ENCODE measurements around the gene LCTL.
A peak's percentile ranks its signal among the peaks of the same experiment; 100 is the strongest.

LCTL gene

DNA sequence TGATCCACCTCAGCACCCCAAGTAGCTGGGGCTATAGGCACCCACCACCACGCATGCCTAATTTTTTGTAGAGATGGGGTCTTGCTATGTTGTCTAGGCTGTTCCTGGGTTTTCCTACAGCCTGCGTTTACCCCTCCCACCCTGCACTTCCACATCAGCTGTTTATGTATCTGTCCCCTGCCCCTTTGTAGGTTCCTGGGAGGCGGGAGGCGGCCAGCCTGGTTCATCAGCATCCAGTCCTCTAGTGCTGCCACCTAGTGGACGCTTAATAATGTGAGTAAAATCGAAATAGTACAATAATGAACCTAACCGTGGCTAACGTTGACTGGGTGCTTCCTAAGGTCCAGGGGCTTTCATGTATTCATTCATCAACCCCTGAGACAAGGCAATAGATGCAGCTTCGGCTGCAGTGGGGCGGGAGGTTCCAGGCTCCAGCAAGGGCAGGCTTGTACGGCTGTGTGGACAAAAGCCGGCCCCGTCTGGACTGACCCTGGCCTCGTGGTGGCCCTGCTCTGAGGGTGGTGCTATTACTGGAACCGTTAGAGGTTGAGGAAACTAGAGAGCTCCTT is 1.2 kb upstream of the LCTL start:
- DNase-seq (ENCODE audit: extremely low read depth in 1 of 2, low read depth in 1 of 2), result peak; percentile 5 to 8

DNA sequence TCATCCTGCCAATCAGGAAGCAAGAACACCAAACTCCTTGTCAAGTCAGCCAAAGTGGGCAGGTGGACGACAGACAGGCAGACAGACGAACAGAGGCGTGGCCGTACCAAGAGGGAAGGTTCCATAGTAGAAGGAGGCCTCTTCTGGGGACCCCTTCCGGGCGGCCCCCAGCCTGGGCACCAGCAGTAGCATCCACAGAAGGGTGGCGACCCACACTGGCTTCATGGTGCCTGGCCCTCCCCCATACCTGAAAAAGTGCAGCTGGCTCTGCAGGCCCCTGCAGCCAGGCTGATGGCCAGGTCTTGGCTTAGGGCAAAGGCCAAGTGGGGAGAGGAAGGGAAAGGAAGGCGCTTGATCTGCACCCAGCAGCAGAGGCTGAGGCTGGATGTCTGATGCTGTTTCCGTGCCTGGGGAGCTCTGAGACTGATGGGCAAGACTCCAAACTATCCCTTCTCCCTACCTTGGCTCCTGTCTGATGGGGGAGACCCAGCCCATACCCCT is 607 bp downstream of the LCTL start:
- DNase-seq (ENCODE audit: extremely low read depth in 1 of 2, low read depth in 1 of 2), result no peak

DNA sequence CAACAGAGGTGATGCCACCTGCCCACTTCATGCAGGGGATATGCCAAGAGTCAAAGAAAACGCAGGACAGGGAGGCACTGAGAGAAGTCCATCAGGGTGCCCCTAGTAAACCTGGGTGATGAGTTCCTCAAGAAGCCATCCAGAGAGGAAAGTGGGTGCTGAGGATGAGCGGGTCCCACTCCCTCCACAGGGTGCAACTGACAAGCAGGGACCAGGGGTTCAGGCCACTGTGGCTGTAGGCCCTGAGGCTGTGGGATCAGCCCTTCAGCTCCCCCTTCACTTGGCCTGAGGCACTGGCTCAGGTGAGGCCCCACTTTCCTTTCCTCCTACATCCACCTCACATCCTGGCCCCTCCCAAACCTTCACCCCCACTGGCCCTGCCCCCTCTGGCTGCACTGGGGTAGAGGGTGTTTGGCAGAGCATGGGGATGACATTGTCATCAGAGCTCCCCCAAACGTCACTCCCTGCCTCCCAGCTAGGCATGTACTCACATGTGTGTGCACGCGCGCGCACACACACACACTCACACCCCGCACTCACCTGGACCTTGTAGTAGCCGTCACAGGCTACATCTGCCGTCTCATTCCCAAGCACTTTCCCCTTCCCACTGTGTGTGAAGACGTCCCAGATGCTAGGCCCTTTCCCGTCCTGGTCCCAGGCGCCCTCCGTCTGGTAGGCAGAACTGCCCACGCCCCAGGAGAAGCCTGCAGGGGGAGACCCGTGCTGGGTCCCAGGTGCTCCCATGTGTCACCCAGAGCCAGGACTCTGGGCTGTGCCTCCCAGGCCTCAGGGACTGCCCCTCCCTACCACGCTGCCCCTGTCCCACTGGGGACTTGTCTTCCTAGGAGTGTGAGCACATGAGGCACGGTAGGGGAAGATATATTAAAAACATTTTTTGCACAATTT is 1.4 kb downstream of the LCTL start:
- DNase-seq (ENCODE audit: extremely low read depth in 1 of 2, low read depth in 1 of 2), result no peak

DNA sequence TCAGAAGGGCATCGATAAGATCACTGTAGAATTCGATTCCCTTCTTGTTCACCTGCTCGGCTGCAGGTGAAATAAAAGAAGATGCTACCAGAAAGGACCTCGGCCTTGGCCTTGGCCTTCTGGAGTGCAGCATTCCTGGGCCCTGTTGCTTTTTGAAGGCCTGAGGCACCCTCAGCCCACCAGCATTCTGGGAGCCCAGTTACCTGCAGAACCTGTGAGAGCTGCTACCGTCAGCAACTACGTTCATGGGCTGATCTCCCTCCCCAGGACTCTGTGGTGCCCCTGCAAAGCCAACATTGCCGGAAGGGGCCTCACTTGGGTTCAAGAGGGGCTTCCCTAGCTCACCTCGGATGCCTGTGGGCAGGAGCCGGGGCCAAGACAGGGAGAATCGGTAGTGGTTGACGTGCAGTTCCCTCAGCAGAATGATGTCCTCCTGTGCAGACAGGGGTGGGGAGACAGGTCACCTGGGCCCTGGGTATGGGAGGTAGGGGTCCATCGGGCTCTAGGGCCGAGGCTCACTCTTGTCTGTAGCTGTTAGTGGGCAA is 2.2 kb downstream of the LCTL start:
- no peak for DNase-seq (ENCODE audit: extremely low read depth in 1 of 2, low read depth in 1 of 2)

DNA sequence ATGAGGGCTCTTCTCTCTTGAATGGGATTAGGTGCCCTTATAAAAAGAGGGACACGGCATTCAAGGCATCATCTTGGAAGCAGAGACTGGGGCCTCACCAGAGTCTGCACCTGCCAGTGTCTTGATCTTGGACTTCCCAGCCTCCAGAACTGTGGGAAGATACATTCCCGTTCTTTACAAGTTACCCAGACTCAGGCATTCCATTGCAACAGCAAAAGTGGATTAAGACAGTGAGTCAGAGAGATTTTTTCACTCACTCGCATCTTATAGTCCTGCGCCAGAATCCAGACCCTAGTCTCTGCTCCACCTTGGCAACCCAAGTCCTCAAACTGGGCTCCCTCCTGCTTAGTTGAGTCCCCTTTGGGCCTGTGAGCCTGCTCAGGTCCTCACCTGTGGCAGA is 2.7 kb downstream of the LCTL start:
- DNase-seq (ENCODE audit: extremely low read depth in 1 of 2, low read depth in 1 of 2), result no peak

DNA sequence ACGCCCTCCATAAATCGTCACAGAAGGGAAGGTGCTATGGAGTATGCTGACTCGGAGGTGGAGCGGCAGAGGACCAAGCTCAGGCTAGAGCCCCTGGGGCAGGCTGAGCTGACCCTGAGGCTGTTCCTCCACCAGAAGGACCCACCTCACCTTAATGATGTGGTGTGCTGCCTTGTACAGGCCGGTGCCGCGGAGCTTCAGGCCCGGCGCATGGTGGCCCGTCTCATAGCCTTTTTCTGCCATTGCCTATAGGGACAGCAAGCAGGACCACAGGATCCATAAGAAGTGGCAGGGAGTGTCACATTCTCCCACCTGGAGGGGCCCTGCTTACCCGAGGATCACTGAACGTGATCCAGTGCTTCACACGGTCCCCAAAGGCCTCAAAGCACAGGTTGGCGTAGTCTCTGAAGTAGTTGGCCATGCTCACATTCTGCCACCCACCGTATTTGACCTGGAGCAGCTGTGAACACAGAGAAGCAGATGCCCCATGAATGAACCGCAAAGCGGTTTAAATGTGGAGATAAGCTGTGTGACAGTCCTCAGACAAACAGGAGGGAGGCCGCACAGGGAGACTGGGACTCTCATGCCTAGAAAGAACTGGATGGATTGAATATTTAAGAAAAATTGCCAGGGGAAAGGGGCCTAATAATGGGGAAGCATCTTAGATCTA is 4.8 kb downstream of the LCTL start:
- DNase-seq (ENCODE audit: extremely low read depth in 1 of 2, low read depth in 1 of 2), result no peak

DNA sequence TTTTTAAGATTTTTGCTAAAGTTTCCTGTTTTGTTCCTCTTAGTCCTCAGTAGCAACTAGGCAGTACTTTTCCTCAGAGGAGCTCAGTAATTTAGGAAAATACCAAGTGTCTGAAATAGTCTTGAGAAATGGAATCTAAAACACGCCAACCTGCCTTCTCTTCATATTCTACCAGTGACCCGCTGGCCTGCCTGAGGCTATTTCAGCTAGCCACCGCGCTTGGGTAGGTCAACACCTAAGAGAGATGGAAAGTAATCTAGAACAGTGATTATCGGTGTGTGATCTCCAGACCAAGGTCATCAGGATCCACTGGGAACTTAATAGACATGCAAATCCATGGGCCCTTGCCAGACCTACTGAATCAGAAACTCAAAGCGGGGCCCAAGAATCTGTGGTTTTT is 7.5 kb downstream of the LCTL start:
- no peak for DNase-seq (ENCODE audit: extremely low read depth in 1 of 2, low read depth in 1 of 2)

DNA sequence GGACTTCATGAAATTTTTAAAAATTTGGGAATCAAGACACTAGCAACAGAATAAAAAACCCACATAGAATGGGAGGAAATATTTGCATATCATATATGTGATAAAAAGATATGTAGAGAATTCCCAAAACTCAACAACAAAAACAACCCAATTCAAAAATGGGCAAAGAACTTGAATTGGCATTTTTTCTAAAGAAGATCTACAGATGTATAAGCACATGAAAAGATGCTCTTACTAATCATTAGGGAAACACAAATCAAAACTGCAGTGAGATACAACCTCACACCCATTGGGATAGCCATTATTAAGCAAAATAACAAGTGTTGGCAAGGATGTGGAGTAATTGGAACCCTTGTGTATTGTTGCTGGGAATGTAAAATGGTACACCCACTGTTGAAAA is 10.1 kb downstream of the LCTL start:
- DNase-seq (ENCODE audit: extremely low read depth in 1 of 2, low read depth in 1 of 2), result no peak

DNA sequence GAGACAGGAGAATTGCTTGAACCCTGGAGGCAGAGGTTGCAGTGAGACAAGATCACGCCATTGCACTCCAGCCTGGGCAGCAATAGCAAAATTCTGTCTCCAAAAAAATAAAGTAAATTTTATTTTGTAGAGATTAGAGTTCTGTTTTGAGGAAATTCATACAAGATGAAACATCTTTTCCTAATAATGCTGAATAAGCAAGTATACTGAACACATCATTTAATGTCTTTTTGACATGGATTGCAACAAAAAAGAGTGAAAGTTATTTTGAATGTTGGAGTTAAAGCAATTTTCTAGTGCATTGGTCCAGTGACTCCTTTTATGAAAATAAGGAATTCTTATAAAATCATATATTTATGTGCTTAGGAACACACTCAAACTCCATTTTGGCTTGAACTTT is 20.5 kb downstream of the LCTL start:
- DNase-seq (ENCODE audit: extremely low read depth in 1 of 2, low read depth in 1 of 2), result no peak

DNA sequence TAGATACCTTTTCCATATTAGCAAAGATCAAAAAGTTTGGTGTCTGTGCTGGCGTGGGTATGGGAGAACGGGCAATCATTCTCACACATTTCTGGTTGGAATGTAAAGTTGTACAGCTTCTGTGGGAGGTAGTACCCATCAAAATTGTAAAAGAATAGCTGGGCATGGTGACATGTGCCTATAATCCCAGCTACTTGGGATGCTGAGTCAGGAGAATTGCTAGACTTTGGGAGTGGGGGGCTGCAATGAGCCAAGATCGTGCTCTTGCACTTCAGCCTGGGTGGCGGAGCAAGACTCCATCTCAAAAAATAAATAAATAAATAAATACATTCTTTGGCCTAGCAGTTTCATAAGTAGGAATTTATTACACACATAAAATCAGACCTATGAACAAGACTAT is 22.9 kb downstream of the LCTL start:
- no peak for DNase-seq (ENCODE audit: extremely low read depth in 1 of 2, low read depth in 1 of 2)

DNA sequence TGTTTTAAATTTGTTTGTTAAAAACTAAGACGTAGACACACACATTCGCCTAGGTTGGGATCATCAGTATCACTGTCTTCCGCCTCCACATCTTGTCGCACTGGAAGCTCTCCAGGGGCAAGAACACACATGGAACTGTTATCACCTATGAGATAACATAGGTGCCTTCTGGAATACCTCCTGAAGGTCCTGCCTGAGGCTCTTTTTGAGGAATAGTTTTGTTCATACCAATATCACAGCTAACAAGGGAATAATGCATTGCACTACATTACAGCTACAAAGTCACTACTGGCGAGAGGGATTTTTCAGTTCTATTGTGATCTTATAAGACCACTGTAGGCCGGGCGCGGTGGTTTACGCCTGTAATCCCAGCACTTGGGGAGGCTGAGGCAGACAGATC is 30.7 kb downstream of the LCTL start:
- DNase-seq (ENCODE audit: extremely low read depth in 1 of 2, low read depth in 1 of 2), result no peak

DNA sequence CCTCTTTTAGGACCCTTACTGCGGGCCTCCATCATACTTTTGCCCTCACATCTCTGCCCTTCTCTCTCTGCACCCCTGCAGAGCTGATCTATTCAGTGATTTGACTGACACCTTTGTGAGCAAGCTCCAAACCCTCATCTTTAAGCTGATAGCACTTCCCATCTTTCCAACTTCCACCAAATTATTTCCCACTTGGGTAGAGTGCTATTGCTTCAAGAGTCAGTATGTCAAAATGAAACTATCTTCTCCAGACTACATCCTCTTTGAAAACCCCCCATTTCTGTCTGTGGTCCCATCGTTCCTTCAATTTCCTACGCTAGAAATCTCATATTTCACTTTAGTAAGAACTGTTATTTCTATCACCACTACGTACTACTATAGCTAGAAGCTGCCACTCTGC is 41.0 kb downstream of the LCTL start:
- DNase-seq (ENCODE audit: extremely low read depth in 1 of 2, low read depth in 1 of 2), result no peak

DNA sequence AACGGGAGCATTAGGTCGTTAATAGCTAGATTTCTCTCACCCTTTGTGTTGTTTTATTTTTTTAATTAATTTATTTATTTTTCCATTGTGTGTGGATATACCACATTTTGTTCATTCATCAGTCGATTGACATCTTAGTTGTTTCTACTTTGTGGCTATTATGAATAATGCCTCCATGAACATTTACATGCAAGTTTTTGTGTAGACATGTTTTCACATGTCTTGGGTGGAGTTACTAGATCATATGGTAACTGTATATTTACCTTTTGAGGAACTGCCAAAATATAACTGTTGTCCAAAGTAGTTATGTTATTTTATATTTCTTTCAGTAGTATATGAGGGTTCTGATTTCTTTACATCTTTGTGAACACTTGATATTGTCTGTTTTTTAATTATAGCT is 41.9 kb downstream of the LCTL start:
- DNase-seq (ENCODE audit: extremely low read depth in 1 of 2, low read depth in 1 of 2), result no peak

DNA sequence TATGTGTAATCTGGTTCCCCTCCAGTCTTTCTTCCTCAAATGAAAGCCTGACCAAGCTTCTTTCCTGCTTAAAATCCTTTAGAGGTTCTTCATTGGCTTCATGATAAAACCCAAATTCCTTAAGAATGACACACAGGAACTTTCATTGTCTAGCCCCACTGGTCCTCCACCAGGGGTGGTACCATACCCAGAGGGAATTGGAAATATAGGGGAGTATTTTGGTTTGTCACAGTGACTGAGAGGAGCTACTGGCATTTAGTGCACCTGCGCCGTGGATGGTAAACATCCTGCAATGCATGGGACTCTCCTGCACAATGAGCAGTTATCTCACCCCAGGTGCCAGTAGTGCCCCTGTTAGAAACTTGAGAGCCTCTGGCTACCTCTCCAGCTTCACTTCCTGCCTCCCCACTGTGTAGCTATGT is 49.9 kb downstream of the LCTL start:
- no peak for DNase-seq (ENCODE audit: extremely low read depth in 1 of 2, low read depth in 1 of 2)

DNA sequence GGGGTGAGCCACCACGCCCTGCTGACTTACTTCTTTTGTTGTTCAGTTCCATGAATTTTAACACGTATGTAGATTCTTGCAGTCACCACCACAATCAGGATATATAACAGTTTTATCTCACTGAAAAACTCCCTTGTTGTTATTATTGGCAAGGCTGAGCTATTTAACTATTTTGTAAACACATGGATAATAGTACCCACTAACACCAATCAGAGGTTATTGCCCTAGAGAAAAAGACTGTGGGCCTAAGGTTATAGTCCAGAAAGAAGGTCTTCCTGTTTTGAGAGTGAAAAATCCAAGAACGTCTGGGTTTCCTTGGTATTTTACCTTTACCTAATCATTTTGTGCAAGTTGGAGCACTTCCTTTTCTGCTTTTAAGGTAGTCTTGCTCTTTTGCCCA is 51.2 kb downstream of the LCTL start:
- no peak for DNase-seq (ENCODE audit: extremely low read depth in 1 of 2, low read depth in 1 of 2)

DNA sequence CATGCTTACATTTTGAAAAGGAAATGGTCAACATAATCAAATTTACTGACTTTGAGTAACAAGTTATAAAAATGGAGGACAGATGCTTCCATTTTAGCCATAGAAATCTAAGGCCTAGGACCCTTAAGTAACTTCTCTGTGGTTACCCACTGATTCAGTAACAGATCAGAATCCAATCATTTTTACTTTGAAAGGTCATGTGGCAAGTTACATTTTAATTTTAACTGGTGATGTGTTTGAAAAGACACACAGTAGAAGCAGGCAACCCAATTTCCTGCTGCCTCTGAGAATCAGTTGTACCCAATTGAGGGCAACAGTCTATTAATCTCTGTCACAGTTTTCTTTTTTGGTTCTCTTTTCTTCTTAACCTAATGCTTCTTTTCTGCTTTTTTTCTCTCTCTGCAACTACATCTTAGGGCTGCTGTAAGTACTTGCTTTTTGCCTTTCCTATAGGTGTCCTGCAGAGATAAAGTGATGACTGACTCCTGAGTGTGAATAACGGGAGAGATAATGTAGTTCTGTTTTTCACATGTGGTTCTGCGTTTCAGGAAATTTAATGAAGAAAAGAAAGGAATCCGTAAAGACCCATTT is 57.4 kb downstream of the LCTL start:
- no peak for DNase-seq (ENCODE audit: extremely low read depth in 1 of 2, low read depth in 1 of 2)

DNA sequence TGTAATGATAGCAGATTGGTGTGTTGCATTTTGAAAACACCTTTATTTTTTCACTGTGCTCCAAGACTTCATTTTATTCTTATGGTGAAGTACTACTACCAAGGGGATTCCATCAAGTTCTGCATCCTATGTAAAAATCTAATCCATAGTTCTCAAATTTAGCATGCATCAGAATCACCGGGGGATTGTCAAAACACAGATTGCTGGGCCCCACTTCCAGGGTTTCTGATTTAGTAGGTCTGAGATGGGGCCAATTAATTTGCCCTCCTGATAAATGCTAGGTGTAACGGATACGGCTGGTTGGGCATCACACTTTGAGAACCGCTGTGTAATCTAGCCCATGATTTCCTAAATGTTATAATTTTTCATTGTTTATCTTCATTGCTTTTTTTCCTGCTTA is 60.0 kb downstream of the LCTL start:
- no peak for DNase-seq (ENCODE audit: extremely low read depth in 1 of 2, low read depth in 1 of 2)

DNA sequence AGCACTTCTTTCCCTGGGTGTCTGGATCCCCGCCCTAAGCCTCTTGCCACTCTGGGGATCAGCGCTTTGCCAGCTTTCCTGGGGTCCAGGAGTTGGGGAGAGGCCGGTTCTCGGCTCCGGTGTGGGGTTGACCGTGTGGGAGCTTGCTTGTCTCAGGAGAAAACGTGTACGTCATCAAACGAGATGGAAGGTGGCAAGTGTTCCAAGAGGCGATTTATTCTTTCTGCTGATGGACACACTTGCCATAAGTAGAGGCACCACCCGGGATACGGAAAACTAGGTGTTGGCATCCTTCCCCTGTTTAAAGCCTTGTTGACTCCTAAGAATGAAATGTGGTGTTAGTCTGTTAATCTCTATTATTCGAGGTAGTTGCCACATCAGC is 60.4 kb downstream of the LCTL start:
- no peak for DNase-seq (ENCODE audit: extremely low read depth in 1 of 2, low read depth in 1 of 2)

DNA sequence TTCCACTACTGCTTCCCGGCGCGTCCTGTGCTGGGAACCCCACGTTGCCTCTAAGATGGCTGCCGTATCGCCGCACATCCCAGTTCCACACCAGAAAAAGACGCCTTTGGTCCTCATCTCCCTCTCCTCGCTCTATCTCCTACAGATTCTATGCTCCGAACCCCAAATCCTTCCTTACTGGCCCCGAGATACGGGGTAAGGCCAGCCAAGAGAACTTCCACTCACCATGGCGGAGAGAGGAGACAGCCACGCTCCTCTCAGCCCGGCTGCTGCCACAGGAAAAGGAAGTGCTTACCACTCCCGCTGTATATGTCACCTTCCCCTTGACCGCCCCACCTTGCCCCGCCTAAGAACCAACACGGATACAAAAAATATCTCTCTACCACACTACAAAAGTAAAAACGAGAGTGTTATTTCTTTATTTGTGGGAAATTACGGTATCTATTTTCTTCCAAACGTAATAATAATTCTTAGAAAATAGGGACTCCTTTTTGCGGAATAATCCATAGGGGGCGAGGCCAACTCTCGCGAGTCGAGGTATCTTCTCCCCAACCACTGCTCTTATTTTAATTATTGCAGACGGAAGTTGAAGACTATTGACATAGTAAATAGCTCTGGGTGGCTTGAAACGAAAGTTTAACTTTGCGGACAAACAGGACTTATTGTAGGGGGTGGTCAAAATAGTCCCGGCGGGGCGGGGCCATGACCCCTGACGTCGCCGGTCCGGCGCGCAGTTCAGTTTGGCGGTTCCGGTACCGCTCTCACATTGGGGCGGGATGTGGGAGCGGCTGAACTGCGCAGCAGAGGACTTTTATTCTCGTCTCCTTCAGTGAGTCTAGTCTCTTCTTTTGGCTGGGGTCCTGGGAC is 61.0 kb downstream of the LCTL start, which contains the start of the genes RPL4 and ZWILCH:
RPL4 (minus strand) TSS at position 293 of the 867 bp plus-strand sequence; CDS start at position 228, 65 bp downstream.
ZWILCH (plus strand) TSS at position 764 of the 867 bp plus-strand sequence; CDS start at position 777, 13 bp downstream.
- DNase-seq (ENCODE audit: extremely low read depth in 1 of 2, low read depth in 1 of 2), result peak; percentile 50 to 70

Data from activated CD8-positive, alpha-beta memory T cell treated with anti-CD3 and anti-CD28 coated beads for 1 hour (primary cell).